Lung (tissue), 12 donors: ENCODE data around the gene PARP16. TPM values are rescaled to one million over a fixed set of nuclear protein-coding genes. Genes with fewer than 3 reads are reported as not detected.
"Not testable (repeated sequence)": the region's sequence is repeated elsewhere in the genome, so short reads cannot be mapped to it uniquely, and the experiment has no call there.

Experiments used
- ATAC-seq: fragments of 200-7000 bp; cut with Tn5 transposase; one replicate; pipeline ENCODE4 v1.9.1; 2020; ENCODE audit warnings: moderate number of reproducible peaks; ENCODE audit not compliant: insufficient read depth, low FRiP score
- DNase-seq, 3 donors: peaks; one replicate each; pipeline ENCODE4 v3.0.0-alpha.2; 2013 to 2017
- H3K27ac ChIP-seq, 2 donors: one replicate each; pipeline ENCODE4 v1.5.1; 2013; ENCODE audit warnings: mild to moderate bottlenecking in 2 of 2, moderate library complexity in 2 of 2, control low read depth in 1 of 2, inconsistent platforms in 1 of 2, low read depth in 1 of 2, low read length in 1 of 2
- H3K27me3 ChIP-seq, 3 donors: one replicate each; pipeline ENCODE4 v1.5.1; 2013; ENCODE audit warnings: low read length in 2 of 3; ENCODE audit not compliant: control insufficient read depth in 3 of 3, insufficient read depth in 3 of 3
- H3K36me3 ChIP-seq, 4 donors: one replicate each; pipeline ENCODE4 v1.5.1; 2013; ENCODE audit warnings: low read length in 4 of 4, mild to moderate bottlenecking in 1 of 4, moderate library complexity in 1 of 4; ENCODE audit not compliant: control insufficient read depth in 4 of 4, insufficient read depth in 4 of 4
- H3K4me1 ChIP-seq, 5 donors: one replicate each; pipeline ENCODE4 v1.5.1; 2013; ENCODE audit warnings: low read length in 5 of 5, mild to moderate bottlenecking in 2 of 5, moderate library complexity in 1 of 5; ENCODE audit not compliant: control insufficient read depth in 5 of 5, insufficient read depth in 5 of 5
- H3K4me3 ChIP-seq: one replicate; pipeline ENCODE4 v1.5.1; 2013; ENCODE audit warnings: mild to moderate bottlenecking, control low read depth, moderate library complexity
- H3K9ac ChIP-seq, 2 donors: one replicate each; pipeline ENCODE4 v1.5.1; 2013; ENCODE audit warnings: low read length in 2 of 2, control low read depth in 1 of 2; ENCODE audit not compliant: insufficient read depth in 1 of 2
- H3K9me3 ChIP-seq, 4 donors: one replicate each; pipeline ENCODE4 v1.5.1; 2013; ENCODE audit warnings: low read length in 3 of 4, mild to moderate bottlenecking in 1 of 4, moderate library complexity in 1 of 4; ENCODE audit not compliant: control insufficient read depth in 4 of 4, insufficient read depth in 3 of 4
- CTCF ChIP-seq: IDR thresholded peaks from 2 replicates; pipeline ENCODE4 v1.5.1; 2012; ENCODE audit warnings: mild to moderate bottlenecking; ENCODE audit errors: control extremely low read depth, extremely low read depth
- WGBS, 2 donors: extraction: QIAGEN DNeasy Blood & Tissue Kit; methylation state at CpG; one replicate each; pipeline ENCODE4 v1.1.7; 2013; 5-methylcytosine and 5-hydroxymethylcytosine counted together
- polyA plus RNA-seq, 2 donors: library from polyadenylated mRNA; stranded (reverse); fragments of 200-250 nt; gene quantifications; one replicate each; pipeline ENCODE4 v1.2.1, GENCODE V29; 2013
- total RNA-seq, 2 donors: library from RNA; depleted of rRNA in 1 of 2; stranded (reverse); fragments of >200 nt in 1 of 2; gene quantifications; one replicate each; pipeline ENCODE4 v1.2.1, GENCODE V29; 2014 to 2021
- donor health status: control.
- donor health status: control.
- donor health status: Bipolar disorder and iron deficiency.
- donor health status: healthy.
- donor health status: DM: yes; HTN: yes; CAD: no.

The PARP16 gene
- total and polyA plus RNA-seq, 4 donors, result 4.6 to 7.7 (median 6.3) TPM

GRCh38 chr15:65232520-65232919, 54.2 kb downstream of the PARP16 start:
- no peak for ATAC-seq
- DNase-seq, result no peak
- no peak overlapping the region for H3K27ac ChIP-seq
- TF ChIP-seq CTCF, result no peak
- 80 to 98% methylated on average over 3 of the region's 3 CpGs for WGBS, 2 donors
- H3K27me3 ChIP-seq, result no peaks in the 10 kb centered on the region
- H3K4me1 ChIP-seq, result peaks cover 0 to 12% (median 2%) of the 10 kb centered on the region in 5 donors
- no peak overlapping the region for H3K4me3 ChIP-seq
- H3K36me3 ChIP-seq, result no peaks in the 10 kb centered on the region
- no peak overlapping the region for H3K9ac ChIP-seq
- H3K9me3 ChIP-seq, result no peaks in the 10 kb centered on the region

GRCh38 chr15:65231306-65231705, 55.4 kb downstream of the PARP16 start:
- ATAC-seq (no peak), DNase-seq (no peak)
- Histone ChIP-seq H3K9me3 (no peaks in the 10 kb centered on the region), H3K36me3 (no peaks in the 10 kb centered on the region), H3K27me3 (no peaks in the 10 kb centered on the region), H3K4me3 (no peak overlapping the region), H3K9ac (no peak overlapping the region), H3K4me1 (peaks cover 0 to 12% (median 2%) of the 10 kb centered on the region in 5 donors), H3K27ac (no peak overlapping the region)
- no peak for TF ChIP-seq CTCF
- WGBS, 2 donors, result 89 to 92% methylated on average over 10 of the region's 10 CpGs

- H3K27me3 ChIP-seq, H3K36me3 ChIP-seq, H3K4me3 ChIP-seq, H3K4me1 ChIP-seq, DNase-seq, H3K9ac ChIP-seq, H3K9me3 ChIP-seq, ATAC-seq, H3K27ac ChIP-seq: not testable (repeated sequence)
- 72 to 75% methylated on average over 4 of the region's 10 CpGs for WGBS, 2 donors
Measured at GRCh38 chr15:65226901-65227300, 59.8 kb downstream of the PARP16 start.

- 91 to 100% methylated on average over 3 of the region's 3 CpGs for WGBS, 2 donors
- Histone ChIP-seq H3K27ac (no peak overlapping the region), H3K36me3 (no peaks in the 10 kb centered on the region), H3K4me3 (no peak overlapping the region), H3K9me3 (peaks cover 0 to 1% (median 0%) of the 10 kb centered on the region in 4 donors), H3K4me1 (peaks cover 0 to 2% (median 0%) of the 10 kb centered on the region in 5 donors), H3K9ac (no peak overlapping the region), H3K27me3 (no peaks in the 10 kb centered on the region)
- TF ChIP-seq CTCF, result no peak
- ATAC-seq, result no peak
- DNase-seq, result no peak
Measured at GRCh38 chr15:65226221-65226620, 60.5 kb downstream of the PARP16 start.
